CD14-positive monocyte (primary cell): ENCODE results near the gene C16orf95. TPM values are rescaled to one million over a fixed set of nuclear protein-coding genes. Genes with fewer than 3 reads are reported as not detected.
A peak's percentile ranks its signal among the peaks of the same experiment; 100 is the strongest.

Source experiments
- DNase-seq, 3 donors: peaks; one replicate each; pipeline ENCODE4 v3.0.0-alpha.2; 2011 to 2022
- H2AFZ ChIP-seq: 2 replicates; pipeline ENCODE4 v1.6.0; 2012; ENCODE audit warnings: mild to moderate bottlenecking, low read depth, low read length, inconsistent platforms; ENCODE audit not compliant: insufficient read depth, poor library complexity, severe bottlenecking
- H3K27ac ChIP-seq, 2 donors: 1 replicate in 1 of 2; 2 replicates in 1 of 2; pipeline ENCODE4 v1.5.1; 2012 to 2013; ENCODE audit warnings: low read length in 2 of 2, control low read depth in 1 of 2, inconsistent platforms in 1 of 2, low read depth in 1 of 2, mild to moderate bottlenecking in 1 of 2
- H3K27me3 ChIP-seq, 2 donors: one replicate each; pipeline versions ENCODE4 v1.6.0 to v1.6.1; 2011 to 2013; ENCODE audit warnings: low read length in 2 of 2; ENCODE audit not compliant: control insufficient read depth in 2 of 2, insufficient read depth in 2 of 2
- H3K36me3 ChIP-seq, 2 donors: replicated peaks in 1 of 2; 1 replicate in 1 of 2; 2 replicates in 1 of 2; pipeline versions ENCODE4 v1.5.1 to v1.6.1; 2012 to 2013; ENCODE audit warnings: low read length in 2 of 2, control low read depth in 1 of 2, inconsistent platforms in 1 of 2, mild to moderate bottlenecking in 1 of 2; ENCODE audit not compliant: insufficient read depth in 2 of 2, control insufficient read depth in 1 of 2
- H3K4me1 ChIP-seq, 2 donors: 1 replicate in 1 of 2; 2 replicates in 1 of 2; pipeline versions ENCODE4 v1.5.1 to v1.6.1; 2012 to 2013; ENCODE audit warnings: low read length in 2 of 2, control low read depth in 1 of 2, inconsistent platforms in 1 of 2, mild to moderate bottlenecking in 1 of 2, moderate library complexity in 1 of 2; ENCODE audit not compliant: insufficient read depth in 2 of 2, control insufficient read depth in 1 of 2
- H3K4me2 ChIP-seq: replicated peaks from 2 replicates; pipeline ENCODE3; 2012; ENCODE audit warnings: low read length, moderate library complexity, mild to moderate bottlenecking; ENCODE audit not compliant: poor library complexity, severe bottlenecking; ENCODE audit errors: extremely low read depth
- H3K4me3 ChIP-seq, 3 experiments: fragments of 200-600 bp in 1 of 3; sonication (generic) in 1 of 3; replicated peaks in 1 of 3; 1 replicate in 2 of 3; 2 replicates in 1 of 3; pipeline ENCODE4 v1.5.1; 2011 to 2013; ENCODE audit warnings: low read length in 3 of 3, mild to moderate bottlenecking in 3 of 3, control low read depth in 2 of 3, low read depth in 2 of 3, inconsistent platforms in 1 of 3, moderate library complexity in 1 of 3
- H3K79me2 ChIP-seq: 2 replicates; pipeline ENCODE4 v1.6.0; 2012; ENCODE audit warnings: mild to moderate bottlenecking, control low read depth, inconsistent platforms, low read length, moderate library complexity; ENCODE audit not compliant: insufficient read depth
- H3K9ac ChIP-seq: 2 replicates; pipeline ENCODE4 v1.6.0; 2017; ENCODE audit warnings: low read length, mild to moderate bottlenecking; ENCODE audit not compliant: insufficient read depth, poor library complexity, severe bottlenecking
- H3K9me3 ChIP-seq, 2 donors: replicated peaks in 1 of 2; 1 replicate in 1 of 2; 2 replicates in 1 of 2; pipeline versions ENCODE4 v1.5.1 to v1.6.1; 2012 to 2013; ENCODE audit warnings: low read length in 2 of 2, control low read depth in 1 of 2; ENCODE audit not compliant: control insufficient read depth in 1 of 2, insufficient read depth in 1 of 2
- H4K20me1 ChIP-seq: 2 replicates; pipeline ENCODE4 v1.6.0; 2012; ENCODE audit warnings: mild to moderate bottlenecking, low read length, control low read depth, moderate library complexity; ENCODE audit not compliant: insufficient read depth
- H3K27ac Mint-ChIP-seq, 7 donors: one replicate each; pipeline ENCODE4 v1.8.0; 2020; ENCODE audit warnings: mild to moderate bottlenecking in 7 of 7, mixed read lengths in 7 of 7, moderate library complexity in 6 of 7, inconsistent platforms in 2 of 7
- H3K27me3 Mint-ChIP-seq, 3 donors: one replicate each; pipeline ENCODE4 v1.8.0; 2021 to 2022; ENCODE audit warnings: low read depth in 3 of 3, mild to moderate bottlenecking in 3 of 3, mixed read lengths in 3 of 3, moderate library complexity in 3 of 3, inconsistent platforms in 1 of 3
- H3K36me3 Mint-ChIP-seq, 2 donors: one replicate each; pipeline ENCODE4 v1.8.0; 2020; ENCODE audit warnings: mixed read lengths in 2 of 2, inconsistent platforms in 1 of 2, mild to moderate bottlenecking in 1 of 2
- H3K4me1 Mint-ChIP-seq: one replicate; pipeline ENCODE4 v1.8.0; 2020; ENCODE audit warnings: mild to moderate bottlenecking, mixed read lengths
- H3K4me3 Mint-ChIP-seq, 2 donors: one replicate each; pipeline ENCODE4 v1.8.0; 2020; ENCODE audit warnings: mild to moderate bottlenecking in 2 of 2, mixed read lengths in 2 of 2, moderate library complexity in 1 of 2
- H3K9me3 Mint-ChIP-seq, 7 donors: one replicate each; pipeline ENCODE4 v1.8.0; 2020 to 2022; ENCODE audit warnings: mixed read lengths in 7 of 7, mild to moderate bottlenecking in 6 of 7, moderate library complexity in 6 of 7, inconsistent platforms in 2 of 7
- CTCF ChIP-seq: fragments of 200-600 bp; IDR thresholded peaks from one replicate; pipeline ENCODE4 v1.8.0; 2022; ENCODE audit warnings: antibody characterized with exemption, mild to moderate bottlenecking
- WGBS: methylation state at CpG from one replicate; pipeline ENCODE4 v1.1.5; 2013; ENCODE audit warnings: missing lambda C conversion rate; ENCODE audit not compliant: insufficient coverage; 5-methylcytosine and 5-hydroxymethylcytosine counted together
- intact Hi-C, 2 donors: fragments of 100-400 bp; cut with micrococcal nuclease; formaldehyde crosslinking; loops; one replicate each; pipeline versions ENCODE4 v1.15.0 to v1.15.1; 2023
- polyA plus RNA-seq, 3 donors: library from polyadenylated mRNA; depleted of rRNA in 1 of 3; unstranded in 2 of 3; stranded (reverse) in 1 of 3; fragments of 300-500 nt in 2 of 3; fragments of >200 nt in 1 of 3; fragmentation: Illumina TruSeq in 2 of 3; gene quantifications; 1 replicate in 2 of 3; 2 replicates in 1 of 3; pipeline ENCODE4 v1.2.3, GENCODE V29; 2012 to 2021

The C16orf95 gene
- polyA plus RNA-seq, 3 donors, result 0.89 to 1.9 (median 1.7) TPM

- no peak for DNase-seq
- no peaks in the 10 kb centered on the region for H3K27me3 ChIP-seq
- no peaks in the 10 kb centered on the region for H3K9me3 ChIP-seq
- H4K20me1 ChIP-seq, result no peaks in the 10 kb centered on the region
- H3K36me3 ChIP-seq, result peaks cover 8 to 13% of the 10 kb centered on the region in 2 donors
- H3K9me3 Mint-ChIP-seq, result peaks cover 0 to 3% (median 0%) of the 10 kb centered on the region in 7 donors
- intact Hi-C loops, result no loop called here
- H3K4me2 ChIP-seq, result no peak overlapping the region
- no peak overlapping the region for H2AFZ ChIP-seq
- H3K4me1 ChIP-seq, result no peaks in the 10 kb centered on the region
- WGBS, result 90% methylated on average over 31 of the region's 34 CpGs
- peaks cover 50 to 60% of the 10 kb centered on the region in 2 donors for H3K36me3 Mint-ChIP-seq
- peaks cover 6% of the 10 kb centered on the region for H3K4me1 Mint-ChIP-seq
- no peak overlapping the region for H3K27ac ChIP-seq
- peak overlapping the region in 1 of 2 donors; percentile 13 for H3K4me3 Mint-ChIP-seq
- no peak for TF ChIP-seq CTCF
- no peak overlapping the region for H3K4me3 ChIP-seq
- H3K27me3 Mint-ChIP-seq, result peaks cover 0 to 12% (median 2%) of the 10 kb centered on the region in 3 donors
- no peaks in the 10 kb centered on the region for H3K79me2 ChIP-seq
- no peak overlapping the region for H3K27ac Mint-ChIP-seq
- H3K9ac ChIP-seq, result no peak overlapping the region
Measured at GRCh38 chr16:87344165-87344930, 27.2 kb upstream of the C16orf95 start.

GRCh38 chr16:87343753-87344050 is 26.5 kb upstream of the C16orf95 start:
- H3K4me1 Mint-ChIP-seq, result peaks cover 6% of the 10 kb centered on the region
- H3K36me3 Mint-ChIP-seq, result peaks cover 53 to 61% of the 10 kb centered on the region in 2 donors
- no peak overlapping the region for H2AFZ ChIP-seq

More at GRCh38 chr16:87343753-87344050, 26.5 kb upstream of the C16orf95 start:
- H3K79me2 ChIP-seq, result no peaks in the 10 kb centered on the region
- DNase-seq, result no peak
- Mint-ChIP-seq H3K27me3 (peaks cover 0 to 14% (median 6%) of the 10 kb centered on the region in 3 donors), H3K27ac (no peak overlapping the region), H3K4me3 (no peak overlapping the region), H3K9me3 (peaks cover 0 to 7% (median 2%) of the 10 kb centered on the region in 7 donors)
- H4K20me1 ChIP-seq, result no peaks in the 10 kb centered on the region
- no peaks in the 10 kb centered on the region for H3K27me3 ChIP-seq
- H3K4me2 ChIP-seq, result no peak overlapping the region
- H3K36me3 ChIP-seq, result peaks cover 8 to 13% of the 10 kb centered on the region in 2 donors
- H3K4me1 ChIP-seq, result no peaks in the 10 kb centered on the region
- TF ChIP-seq CTCF, result no peak
- H3K9me3 ChIP-seq, result no peaks in the 10 kb centered on the region
- intact Hi-C loops, result no loop called here
- H3K27ac ChIP-seq, result no peak overlapping the region
- no peak overlapping the region for H3K4me3 ChIP-seq
- WGBS, result 93% methylated on average over 11 of the region's 11 CpGs
- H3K9ac ChIP-seq, result no peak overlapping the region
